ENCODE results near the gene SPRED2.

GRCh38 chr2:65375723-65376122, 56.7 kb downstream of the SPRED2 start:
- no peak for TF ChIP-seq BHLHE40 (IDR thresholded peaks at IDR 0.05; ENCODE audit: borderline replicate concordance)
- no peak for TF ChIP-seq SP1 (IDR thresholded peaks at IDR 0.05)
- no peak for TF ChIP-seq FOXK2 (IDR thresholded peaks at IDR 0.05)
- TF ChIP-seq LEF1 (IDR thresholded peaks at IDR 0.05; ENCODE audit: borderline replicate concordance): no peak
